Breast epithelium (tissue), 4 donors: Measurements from ENCODE around the gene SHMT2. TPM values are rescaled to one million over a fixed set of nuclear protein-coding genes. Genes with fewer than 3 reads are reported as not detected.
A peak's percentile ranks its signal among the peaks of the same experiment; 100 is the strongest.

Source experiments
- DNase-seq, 2 donors: peaks; one replicate each; pipeline ENCODE4 v3.0.0-alpha.2; 2019; ENCODE audit warnings: low spot score in 2 of 2
- H3K27ac ChIP-seq, 2 donors: fragments of 200-600 bp; sonication (generic) in 1 of 2; one replicate each; pipeline ENCODE4 v1.5.1; 2016 to 2019; ENCODE audit warnings: mild to moderate bottlenecking in 1 of 2
- H3K27me3 ChIP-seq, 2 donors: fragments of 200-600 bp; sonication (generic) in 1 of 2; one replicate each; pipeline versions ENCODE4 v1.5.1 to v1.6.0; 2017 to 2019; ENCODE audit warnings: control low read depth in 1 of 2, mild to moderate bottlenecking in 1 of 2
- H3K36me3 ChIP-seq: fragments of 200-600 bp; one replicate; pipeline ENCODE4 v1.5.1; 2019
- H3K4me1 ChIP-seq, 2 donors: fragments of 200-600 bp; sonication (generic); one replicate each; pipeline ENCODE4 v1.5.1; 2016 to 2019; ENCODE audit warnings: control low read depth in 1 of 2
- H3K4me3 ChIP-seq, 3 donors: fragments of 200-600 bp; sonication (generic); 1 replicate in 2 of 3; 2 replicates in 1 of 3; pipeline ENCODE4 v1.5.1; 2016 to 2019; ENCODE audit warnings: mild to moderate bottlenecking in 3 of 3, moderate library complexity in 2 of 3
- H3K9me3 ChIP-seq, 2 donors: fragments of 200-600 bp; sonication (generic) in 1 of 2; one replicate each; pipeline ENCODE4 v1.5.1; 2016 to 2019; ENCODE audit warnings: control low read depth in 1 of 2
- CTCF ChIP-seq, 3 donors: fragments of 450-650 bp; IDR thresholded peaks; one replicate each; pipeline ENCODE4 v1.5.1; 2016 to 2017; ENCODE audit warnings: antibody characterized with exemption in 3 of 3, mild to moderate bottlenecking in 3 of 3, moderate library complexity in 3 of 3
- POLR2A ChIP-seq: fragments of 450-650 bp; IDR thresholded peaks from one replicate; pipeline ENCODE4 v1.6.1; 2016; ENCODE audit warnings: antibody characterized with exemption, mild to moderate bottlenecking, moderate library complexity
- POLR2AphosphoS5 ChIP-seq, 3 donors: sonication (generic); formaldehyde crosslinking; IDR thresholded peaks; one replicate each; pipeline ENCODE4 v1.6.1; 2017; ENCODE audit warnings: antibody characterized with exemption in 3 of 3
- intact Hi-C: fragments of 100-400 bp; cut with DNase I; formaldehyde crosslinking; loops from one replicate; pipeline ENCODE4 v1.15.1; 2023; ENCODE audit warnings: low total_unique reads
- total RNA-seq, 3 donors: library from RNA; depleted of rRNA; stranded (reverse); fragments of >200 nt; gene quantifications; one replicate each; pipeline ENCODE4 v1.1.0, GENCODE V29; 2016

Gene SHMT2
- total RNA-seq, 3 donors from 2014 or later = 37.9 to 63.3 (median 46.7) TPM

- peaks cover 3 to 35% of the 10 kb centered on the region in 2 donors for H3K27me3 ChIP-seq
- peak overlapping the region in 2 of 3 donors; percentile 52 to 67 for H3K4me3 ChIP-seq
- no peaks in the 10 kb centered on the region for H3K9me3 ChIP-seq
- TF ChIP-seq CTCF (IDR thresholded peaks at IDR 0.05) = no peak
- no peak for TF ChIP-seq POLR2AphosphoS5 (IDR thresholded peaks at IDR 0.05)
- no peak for TF ChIP-seq POLR2A
- H3K4me1 ChIP-seq = peaks cover 19 to 22% of the 10 kb centered on the region in 2 donors
- no peaks in the 10 kb centered on the region for H3K36me3 ChIP-seq
- DNase-seq = peak in 1 of 2 donors; percentile 60
- intact Hi-C loops = loop anchor here (10.0 kb wide), 1 partner anchor 1112 kb away; no protein-coding TSS in a partner anchor
- peak overlapping the region in 1 of 2 donors; percentile 32 for H3K27ac ChIP-seq
Observed at GRCh38 chr12:57242329-57242690, 12.8 kb downstream of the SHMT2 start.

- intact Hi-C loops = loop anchor here (10.0 kb wide), 1 partner anchor 1112 kb away; no protein-coding TSS in a partner anchor
- Histone ChIP-seq H3K4me1 (peaks cover 19 to 20% of the 10 kb centered on the region in 2 donors), H3K9me3 (no peaks in the 10 kb centered on the region), H3K27me3 (peaks cover 3 to 35% of the 10 kb centered on the region in 2 donors), H3K27ac (peak overlapping the region in 1 of 2 donors; percentile 32), H3K36me3 (no peaks in the 10 kb centered on the region), H3K4me3 (peak overlapping the region; percentile 23 to 67 (median 52))
- TF ChIP-seq POLR2AphosphoS5 (IDR thresholded peaks at IDR 0.05) (no peak), CTCF (IDR thresholded peaks at IDR 0.05) (peak; percentile 1 to 21 (median 17))
- DNase-seq = peak in 1 of 2 donors; percentile 41
Observed at GRCh38 chr12:57242691-57243454, 13.4 kb downstream of the SHMT2 start.

GRCh38 chr12:57243521-57244311, 14.2 kb downstream of the SHMT2 start:
- Histone ChIP-seq H3K4me3 (peak overlapping the region; percentile 23 to 67 (median 52)), H3K27ac (no peak overlapping the region), H3K4me1 (peaks cover 13 to 19% of the 10 kb centered on the region in 2 donors), H3K36me3 (no peaks in the 10 kb centered on the region), H3K27me3 (peaks cover 0 to 32% of the 10 kb centered on the region in 2 donors), H3K9me3 (no peaks in the 10 kb centered on the region)
- no peak for TF ChIP-seq POLR2A
- peak; percentile 59 to 71 (median 65) for TF ChIP-seq CTCF (IDR thresholded peaks at IDR 0.05)
- DNase-seq = peak; percentile 58 to 79
- intact Hi-C loops = loop anchor here (10.0 kb wide), 1 partner anchor 1111 kb away; no protein-coding TSS in a partner anchor

- H3K27ac ChIP-seq = no peak overlapping the region
- H3K9me3 ChIP-seq = no peaks in the 10 kb centered on the region
- intact Hi-C loops = loop anchor here (10.0 kb wide), 1 partner anchor 1110 kb away; no protein-coding TSS in a partner anchor
- no peak overlapping the region for H3K4me3 ChIP-seq
- no peak for DNase-seq
- TF ChIP-seq POLR2AphosphoS5 (IDR thresholded peaks at IDR 0.05) = no peak
- TF ChIP-seq POLR2A = no peak
- peaks cover 0 to 30% of the 10 kb centered on the region in 2 donors for H3K27me3 ChIP-seq
- peaks cover 13 to 19% of the 10 kb centered on the region in 2 donors for H3K4me1 ChIP-seq
- H3K36me3 ChIP-seq = no peaks in the 10 kb centered on the region
Observed at GRCh38 chr12:57244312-57244696, 14.8 kb downstream of the SHMT2 start.

- Histone ChIP-seq H3K27me3 (peaks cover 0 to 12% of the 10 kb centered on the region in 2 donors), H3K27ac (no peak overlapping the region), H3K4me1 (peaks cover 4 to 9% of the 10 kb centered on the region in 2 donors), H3K36me3 (no peaks in the 10 kb centered on the region), H3K4me3 (no peak overlapping the region), H3K9me3 (no peaks in the 10 kb centered on the region)
- TF ChIP-seq POLR2AphosphoS5 (IDR thresholded peaks at IDR 0.05) = no peak
- TF ChIP-seq CTCF (IDR thresholded peaks at IDR 0.05) = no peak
- TF ChIP-seq POLR2A = no peak
- intact Hi-C loops = loop anchor here (10.0 kb wide), 1 partner anchor 1108 kb away; no protein-coding TSS in a partner anchor
- DNase-seq = no peak
Observed at GRCh38 chr12:57247041-57247440, 17.5 kb downstream of the SHMT2 start.
